Left cardiac atrium (tissue), 4 donors: Measurements from ENCODE around the gene FKBP2. TPM values are rescaled to one million over a fixed set of nuclear protein-coding genes. Genes with fewer than 3 reads are reported as not detected.

ENCODE experiments used
- ATAC-seq, 2 donors: fragments of 200-7000 bp; cut with Tn5 transposase; one replicate each; pipeline ENCODE4 v1.9.1; 2020; ENCODE audit warnings: mild to moderate bottlenecking in 2 of 2, moderate library complexity in 2 of 2
- DNase-seq: peaks from one replicate; pipeline ENCODE4 v3.0.0-alpha.2; 2020
- intact Hi-C, 2 donors: fragments of 100-400 bp; cut with DNase I; formaldehyde crosslinking; loops; one replicate each; pipeline versions ENCODE4 v1.14.1 to v1.15.1; 2022 to 2023
- total RNA-seq, 2 donors: library from RNA; stranded (reverse); fragmentation: NEBNext Ultra II Directional; extraction: Animal tissue kit (Norgen Biotek cat#: 25700); gene quantifications; one replicate each; pipeline ENCODE4 v1.2.1, GENCODE V29; 2021
- donor health status: DM: no; HTN: yes; CAD: no.
- donor health status: DM: no; HTN: yes; CAD: no; lungs with severe emphysema.
- donor health status: DM: yes; HTN: yes; CAD: no.
- donor health status: Dilated cardiomyopathy.

FKBP2 gene
- total RNA-seq, 2 donors from 2014 or later, result 63.9 to 66.9 TPM

GRCh38 chr11:64230171-64230984 is 10.5 kb upstream of the FKBP2 start, which contains the start of gene DNAJC4:
DNAJC4 (plus strand) TSS chr11:64230548; CDS start chr11:64230855, 307 bp downstream.
- peak; percentile 60 to 66 for ATAC-seq
- intact Hi-C loops, result no loop called here
- DNase-seq, result peak; percentile 95

GRCh38 chr11:64230985-64231365 is 9.9 kb upstream of the FKBP2 start:
- ATAC-seq (no peak), DNase-seq (no peak)
- intact Hi-C loops, result no loop called here

- intact Hi-C loops, result no loop called here
- ATAC-seq (no peak), DNase-seq (no peak)
Observed at GRCh38 chr11:64231546-64231945, 9.3 kb upstream of the FKBP2 start.

GRCh38 chr11:64232182-64232966 is 8.5 kb upstream of the FKBP2 start:
- intact Hi-C loops, result no loop called here
- no peak for DNase-seq
- no peak for ATAC-seq

- intact Hi-C loops, result no loop called here
- ATAC-seq (no peak), DNase-seq (no peak)
Observed at GRCh38 chr11:64232967-64233315, 8.0 kb upstream of the FKBP2 start.

- peak; percentile 84 for DNase-seq
- ATAC-seq, result peak; percentile 67 to 76
- intact Hi-C loops, result no loop called here
Observed at GRCh38 chr11:64233913-64234586, 6.8 kb upstream of the FKBP2 start, which contains the start of gene VEGFB. VEGFB (plus strand) TSS chr11:64234584; CDS start chr11:64234834, 250 bp downstream.

GRCh38 chr11:64234647-64235379 is 6.1 kb upstream of the FKBP2 start:
- peak; percentile 27 to 35 for ATAC-seq

GRCh38 chr11:64235437-64236161 is 5.3 kb upstream of the FKBP2 start:
- DNase-seq (no peak), ATAC-seq (no peak)
- intact Hi-C loops, result no loop called here

More at GRCh38 chr11:64234647-64235379, 6.1 kb upstream of the FKBP2 start:
- intact Hi-C loops, result no loop called here
- no peak for DNase-seq

GRCh38 chr11:64237484-64237951 is 3.4 kb upstream of the FKBP2 start:
- no peak for DNase-seq
- ATAC-seq, result no peak
- intact Hi-C loops, result no loop called here

- DNase-seq, result no peak
- intact Hi-C loops, result no loop called here
- ATAC-seq, result no peak
Observed at GRCh38 chr11:64238076-64238475, 2.8 kb upstream of the FKBP2 start.

GRCh38 chr11:64238999-64239398 is 1.9 kb upstream of the FKBP2 start:
- intact Hi-C loops, result no loop called here
- DNase-seq (no peak), ATAC-seq (no peak)

GRCh38 chr11:64239662-64240434 is 1.0 kb upstream of the FKBP2 start:
- DNase-seq (no peak), ATAC-seq (no peak)
- intact Hi-C loops, result no loop called here

GRCh38 chr11:64241241-64241490 is 271 bp downstream of the FKBP2 start:
- DNase-seq, result peak; percentile 99
- peak; percentile 89 to 90 for ATAC-seq
- intact Hi-C loops, result no loop called here

- DNase-seq (peak; percentile 74), ATAC-seq (peak; percentile 6 to 14)
- intact Hi-C loops, result no loop called here
Observed at GRCh38 chr11:64241491-64242374, 838 bp downstream of the FKBP2 start.

- ATAC-seq (no peak), DNase-seq (no peak)
- intact Hi-C loops, result no loop called here
Observed at GRCh38 chr11:64243236-64243854, 2.5 kb downstream of the FKBP2 start.

- intact Hi-C loops, result no loop called here
- DNase-seq, result no peak
- no peak for ATAC-seq
Observed at GRCh38 chr11:64244107-64244506, 3.2 kb downstream of the FKBP2 start.

- ATAC-seq (no peak), DNase-seq (no peak)
- intact Hi-C loops, result no loop called here
Observed at GRCh38 chr11:64244966-64245365, 4.1 kb downstream of the FKBP2 start.
